Keratinocyte (primary cell): Measurements from ENCODE around the gene SRPK1.

ENCODE experiments used
- CTCF ChIP-seq, 3 experiments: IDR thresholded peaks in 1 of 3; conservative IDR thresholded peaks in 1 of 3; optimal IDR thresholded peaks in 1 of 3; 2 replicates in 2 of 3; 3 replicates in 1 of 3; pipeline versions ENCODE3 to v1.5.1; 2011; ENCODE audit warnings: low read length in 3 of 3, mild to moderate bottlenecking in 3 of 3, moderate library complexity in 2 of 3, control low read depth in 1 of 3, inconsistent platforms in 1 of 3; ENCODE audit not compliant: insufficient read depth in 2 of 3; ENCODE audit errors: extremely low read depth in 1 of 3
- EZH2 ChIP-seq: IDR thresholded peaks from one replicate; pipeline ENCODE4 v1.6.1; 2012; ENCODE audit warnings: inconsistent platforms, mild to moderate bottlenecking, low read length, moderate library complexity

- no peak for TF ChIP-seq EZH2
- TF ChIP-seq CTCF (optimal IDR thresholded peaks at IDR 0.05 in 1 of 3, IDR thresholded peaks at IDR 0.05 in 1 of 3, conservative IDR thresholded peaks at IDR 0.05 in 1 of 3; ENCODE audit: extremely low read depth in 1 of 3, insufficient read depth in 2 of 3, low read length in 3 of 3), result peak in 2 of 3 experiments; percentile 22 to 26
Observed at GRCh38 chr6:35955970-35956369, 35.1 kb upstream of the SRPK1 start.
